ENCODE measurements around the gene SLC26A11. TPM values are rescaled to one million over a fixed set of nuclear protein-coding genes. Genes with fewer than 3 reads are reported as not detected.
"Not testable (repeated sequence)": the region's sequence is repeated elsewhere in the genome, so short reads cannot be mapped to it uniquely, and the experiment has no call there.

SLC26A11 gene
- total RNA-seq, 2 experiments from 2014 or later = 46.5 to 50.9 TPM

DNA sequence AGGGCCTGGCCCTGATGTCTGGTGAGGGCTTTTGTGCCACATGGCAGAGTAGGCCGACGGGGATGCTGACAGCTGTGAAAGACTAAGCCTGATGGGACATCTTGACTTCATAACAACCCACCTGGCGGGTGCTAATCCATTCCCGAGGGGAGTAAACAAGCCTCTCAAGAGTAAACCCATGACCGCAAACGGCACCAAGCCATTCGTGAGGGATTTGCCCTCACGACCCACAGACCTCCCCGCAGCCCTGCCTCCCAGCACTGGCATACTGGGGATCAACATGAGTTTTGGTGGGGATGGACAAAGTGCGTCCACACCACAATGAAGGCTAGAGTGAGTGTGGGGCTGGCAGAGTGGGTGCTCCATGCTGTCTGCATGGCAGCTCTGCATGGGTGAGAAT is 52.1 kb downstream of the SLC26A11 start:
- Histone ChIP-seq H3K36me3 (ENCODE audit: insufficient read depth, low read length) (peaks cover 72% of the 10 kb centered on the region), H3K9me3 (ENCODE audit: control insufficient read depth in 1 of 2, insufficient read depth in 1 of 2, low read length in 2 of 2) (no peaks in the 10 kb centered on the region), H3K4me1 (ENCODE audit: insufficient read depth, low read length) (peaks cover 71% of the 10 kb centered on the region), H3K4me3 (ENCODE audit: low read length) (no peak overlapping the region), H3K27me3 (ENCODE audit: control insufficient read depth in 1 of 2, insufficient read depth in 2 of 2, low read length in 2 of 2) (no peaks in the 10 kb centered on the region), H3K27ac (ENCODE audit: low read depth in 1 of 2, low read length in 2 of 2) (peak overlapping the region in 1 of 2 donors; percentile 19)
- TF ChIP-seq, protein P1, sequence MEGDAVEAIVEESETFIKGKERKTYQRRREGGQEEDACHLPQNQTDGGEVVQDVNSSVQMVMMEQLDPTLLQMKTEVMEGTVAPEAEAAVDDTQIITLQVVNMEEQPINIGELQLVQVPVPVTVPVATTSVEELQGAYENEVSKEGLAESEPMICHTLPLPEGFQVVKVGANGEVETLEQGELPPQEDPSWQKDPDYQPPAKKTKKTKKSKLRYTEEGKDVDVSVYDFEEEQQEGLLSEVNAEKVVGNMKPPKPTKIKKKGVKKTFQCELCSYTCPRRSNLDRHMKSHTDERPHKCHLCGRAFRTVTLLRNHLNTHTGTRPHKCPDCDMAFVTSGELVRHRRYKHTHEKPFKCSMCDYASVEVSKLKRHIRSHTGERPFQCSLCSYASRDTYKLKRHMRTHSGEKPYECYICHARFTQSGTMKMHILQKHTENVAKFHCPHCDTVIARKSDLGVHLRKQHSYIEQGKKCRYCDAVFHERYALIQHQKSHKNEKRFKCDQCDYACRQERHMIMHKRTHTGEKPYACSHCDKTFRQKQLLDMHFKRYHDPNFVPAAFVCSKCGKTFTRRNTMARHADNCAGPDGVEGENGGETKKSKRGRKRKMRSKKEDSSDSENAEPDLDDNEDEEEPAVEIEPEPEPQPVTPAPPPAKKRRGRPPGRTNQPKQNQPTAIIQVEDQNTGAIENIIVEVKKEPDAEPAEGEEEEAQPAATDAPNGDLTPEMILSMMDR (IDR thresholded peaks at IDR 0.05) = no peak
- Mint-ChIP-seq H3K36me3 (ENCODE audit: low read depth) (peaks cover 35% of the 10 kb centered on the region), H3K27me3 (no peaks in the 10 kb centered on the region), H3K4me1 (ENCODE audit: low read depth) (peaks cover 20% of the 10 kb centered on the region), H3K9me3 (no peaks in the 10 kb centered on the region), H3K4me3 (no peak overlapping the region), H3K27ac (peak overlapping the region; percentile 92)
- ATAC-seq (ENCODE audit: poor library complexity) (no peak), DNase-seq (no peak)
- CTCF ChIA-PET = no interaction called here
- intact Hi-C loops (cut with DNase I, micrococcal nuclease) = no loop called here
- POLR2A ChIA-PET = no interaction called here

DNA sequence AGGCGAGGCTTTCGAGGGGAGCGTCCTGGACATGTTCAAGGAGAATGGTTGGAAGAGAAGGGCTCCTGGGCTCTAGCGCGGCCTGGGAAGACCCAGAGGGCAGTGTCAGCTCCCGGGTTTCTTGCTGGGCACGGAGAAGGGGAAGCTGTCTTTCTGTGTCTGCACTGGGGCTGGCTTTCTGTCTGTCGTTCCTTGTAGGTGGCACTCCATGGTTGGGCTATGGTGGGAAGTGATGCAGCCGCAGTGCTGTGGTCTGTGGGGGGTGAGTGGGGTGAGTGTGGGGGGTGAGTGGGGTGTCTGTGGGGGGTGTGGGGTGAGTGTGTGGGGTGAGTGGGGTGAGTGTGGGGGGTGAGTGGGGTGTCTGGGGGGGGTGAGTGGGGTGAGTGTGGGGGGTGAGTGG is 54.1 kb downstream of the SLC26A11 start:
- CTCF ChIA-PET = no interaction called here
- intact Hi-C loops (cut with DNase I, micrococcal nuclease) = no loop called here
- H3K27ac ChIP-seq (ENCODE audit: low read depth in 1 of 2, low read length in 2 of 2) = peak overlapping the region in 1 of 2 donors; percentile 65
- POLR2A ChIA-PET = interaction anchor here (1.2 to 1.8 kb wide), 2 partner anchors 13 kb away, joined by 3 to 11 read pairs; partner anchors contain the start of gene RNF213
- H3K9me3 ChIP-seq (ENCODE audit: control insufficient read depth in 1 of 2, insufficient read depth in 1 of 2, low read length in 2 of 2) = no peaks in the 10 kb centered on the region
- TF ChIP-seq, protein P1 (IDR thresholded peaks at IDR 0.05) = no peak
- peak overlapping the region; percentile 34 for H3K4me3 Mint-ChIP-seq
- peaks cover 71% of the 10 kb centered on the region for H3K36me3 ChIP-seq (ENCODE audit: insufficient read depth, low read length)
- H3K4me1 ChIP-seq (ENCODE audit: insufficient read depth, low read length) = peaks cover 67% of the 10 kb centered on the region
- ATAC-seq (ENCODE audit: poor library complexity) (no peak), DNase-seq (peak in 1 of 14 experiments; percentile 60)
- H3K27me3 ChIP-seq (ENCODE audit: control insufficient read depth in 1 of 2, insufficient read depth in 2 of 2, low read length in 2 of 2) = no peaks in the 10 kb centered on the region
- no peaks in the 10 kb centered on the region for H3K27me3 Mint-ChIP-seq
- peaks cover 47% of the 10 kb centered on the region for H3K36me3 Mint-ChIP-seq (ENCODE audit: low read depth)
- no peaks in the 10 kb centered on the region for H3K9me3 Mint-ChIP-seq
- peaks cover 18% of the 10 kb centered on the region for H3K4me1 Mint-ChIP-seq (ENCODE audit: low read depth)
- peak overlapping the region; percentile 92 for H3K27ac Mint-ChIP-seq
- no peak overlapping the region for H3K4me3 ChIP-seq (ENCODE audit: low read length)

DNA sequence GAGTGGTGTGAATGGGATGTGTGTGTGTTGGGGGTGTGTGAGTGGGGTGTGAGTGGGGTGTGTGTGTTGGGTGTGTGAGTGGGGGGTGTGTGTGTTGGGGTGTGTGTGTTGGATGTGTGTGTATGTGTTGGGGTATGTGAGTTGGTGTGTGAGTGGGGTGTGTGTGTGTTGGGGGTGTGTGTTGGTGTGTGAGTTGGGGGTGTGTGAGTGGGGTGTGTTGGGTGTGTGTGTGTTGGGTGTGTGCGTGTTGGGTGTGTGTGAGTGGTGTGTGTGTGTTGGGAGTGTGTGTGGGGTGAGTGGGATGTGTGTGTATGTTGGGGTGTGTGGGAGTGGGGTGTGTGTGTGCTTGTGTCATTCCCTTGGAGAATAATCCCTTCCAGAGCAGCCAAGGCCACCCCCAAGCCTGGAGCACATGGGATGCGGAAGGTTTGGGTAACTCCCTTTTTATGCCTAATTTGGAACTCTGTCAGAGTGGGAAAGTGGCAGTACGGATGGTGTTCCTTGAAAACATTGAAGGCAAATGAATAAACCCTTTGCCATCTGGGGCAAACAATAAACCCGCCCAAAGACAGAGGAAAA is 54.7 kb downstream of the SLC26A11 start:
- ChIA-PET CTCF (interaction anchor here (1.0 kb wide), 1 partner anchor 10 kb away, joined by 3 read pairs; no protein-coding TSS in a partner anchor), POLR2A (interaction anchor here (1.2 to 1.7 kb wide), 2 partner anchors 13 to 16 kb away, joined by 3 read pairs; no protein-coding TSS in a partner anchor)
- peaks cover 68% of the 10 kb centered on the region for H3K36me3 ChIP-seq (ENCODE audit: insufficient read depth, low read length)
- H3K27ac ChIP-seq (ENCODE audit: low read depth in 1 of 2, low read length in 2 of 2) = no peak overlapping the region
- DNase-seq = no peak
- H3K4me1 ChIP-seq (ENCODE audit: insufficient read depth, low read length) = peaks cover 64% of the 10 kb centered on the region
- intact Hi-C loops (cut with DNase I, micrococcal nuclease) = no loop called here
- TF ChIP-seq, protein P1 (IDR thresholded peaks at IDR 0.05) = no peak
- no peaks in the 10 kb centered on the region for H3K27me3 ChIP-seq (ENCODE audit: control insufficient read depth in 1 of 2, insufficient read depth in 2 of 2, low read length in 2 of 2)
- H3K4me1 Mint-ChIP-seq (ENCODE audit: low read depth) = peaks cover 23% of the 10 kb centered on the region
- no peaks in the 10 kb centered on the region for H3K27me3 Mint-ChIP-seq
- H3K4me3 Mint-ChIP-seq = no peak overlapping the region
- H3K27ac Mint-ChIP-seq = peak overlapping the region; percentile 57
- no peak for ATAC-seq (ENCODE audit: poor library complexity)
- no peak overlapping the region for H3K4me3 ChIP-seq (ENCODE audit: low read length)
- no peaks in the 10 kb centered on the region for H3K9me3 ChIP-seq (ENCODE audit: control insufficient read depth in 1 of 2, insufficient read depth in 1 of 2, low read length in 2 of 2)
- H3K9me3 Mint-ChIP-seq = no peaks in the 10 kb centered on the region
- peaks cover 53% of the 10 kb centered on the region for H3K36me3 Mint-ChIP-seq (ENCODE audit: low read depth)

DNA sequence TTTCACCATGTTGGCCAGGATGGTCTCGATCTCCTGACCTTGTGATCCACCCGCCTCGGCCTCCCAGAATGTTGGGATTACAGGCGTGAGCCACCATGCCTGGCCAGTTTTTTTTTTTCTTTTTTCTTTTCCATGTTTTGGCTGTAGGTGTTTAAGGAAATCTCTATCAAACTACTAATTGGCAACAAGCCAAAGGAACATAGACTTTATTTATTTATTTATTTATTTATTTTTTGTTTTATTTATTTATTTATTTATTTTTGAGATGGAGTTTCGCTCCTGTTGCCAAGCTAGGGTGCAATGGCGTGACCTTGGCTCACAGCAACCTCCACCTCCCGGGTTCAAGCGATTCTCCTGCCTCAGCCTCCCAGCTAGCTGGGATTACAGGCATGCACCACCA is 55.6 kb downstream of the SLC26A11 start:
- H3K4me3 Mint-ChIP-seq; H3K9me3 Mint-ChIP-seq; H3K27ac Mint-ChIP-seq; H3K27me3 Mint-ChIP-seq; intact Hi-C loops (cut with DNase I, micrococcal nuclease); H3K27ac ChIP-seq (ENCODE audit: low read depth in 1 of 2, low read length in 2 of 2); DNase-seq; H3K9me3 ChIP-seq (ENCODE audit: control insufficient read depth in 1 of 2, insufficient read depth in 1 of 2, low read length in 2 of 2); H3K4me3 ChIP-seq (ENCODE audit: low read length); ATAC-seq (ENCODE audit: poor library complexity); H3K27me3 ChIP-seq (ENCODE audit: control insufficient read depth in 1 of 2, insufficient read depth in 2 of 2, low read length in 2 of 2): not testable (repeated sequence)
- Histone ChIP-seq H3K4me1 (ENCODE audit: insufficient read depth, low read length) (peaks cover 55% of the 10 kb centered on the region), H3K36me3 (ENCODE audit: insufficient read depth, low read length) (peaks cover 65% of the 10 kb centered on the region)
- CTCF ChIA-PET = interaction anchor here (1.0 kb wide), 1 partner anchor 11 kb away, joined by 3 read pairs; no protein-coding TSS in a partner anchor
- Mint-ChIP-seq H3K36me3 (ENCODE audit: low read depth) (peaks cover 62% of the 10 kb centered on the region), H3K4me1 (ENCODE audit: low read depth) (peaks cover 26% of the 10 kb centered on the region)
- POLR2A ChIA-PET = interaction anchor here (1.2 to 1.7 kb wide), 2 partner anchors 14 to 17 kb away, joined by 3 read pairs; no protein-coding TSS in a partner anchor

Measured in CD4-positive, alpha-beta T cell (primary cell).